ENCODE results near the gene TNFRSF25.

DNA sequence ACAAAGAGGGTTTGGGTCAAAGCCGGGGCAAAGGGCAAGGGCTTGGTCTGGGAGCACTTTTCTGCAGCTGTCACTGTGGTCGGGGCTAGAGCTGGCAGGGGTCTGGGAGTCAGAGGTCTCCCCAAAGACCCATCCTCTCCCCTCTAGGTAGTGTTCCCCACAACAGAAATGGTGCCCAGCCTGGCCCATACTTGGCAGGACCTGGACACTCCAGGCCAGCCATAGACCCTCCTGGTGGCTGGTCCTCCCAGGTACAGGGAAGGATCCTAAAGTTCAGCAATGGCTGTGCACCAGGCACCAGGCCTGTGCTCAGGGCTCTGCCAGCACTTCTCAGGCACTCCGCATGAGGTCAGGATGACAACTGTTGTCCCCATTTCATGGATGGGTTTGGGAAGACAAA lies 30.4 kb downstream of the TNFRSF25 start:
- TF ChIP-seq, protein P1, sequence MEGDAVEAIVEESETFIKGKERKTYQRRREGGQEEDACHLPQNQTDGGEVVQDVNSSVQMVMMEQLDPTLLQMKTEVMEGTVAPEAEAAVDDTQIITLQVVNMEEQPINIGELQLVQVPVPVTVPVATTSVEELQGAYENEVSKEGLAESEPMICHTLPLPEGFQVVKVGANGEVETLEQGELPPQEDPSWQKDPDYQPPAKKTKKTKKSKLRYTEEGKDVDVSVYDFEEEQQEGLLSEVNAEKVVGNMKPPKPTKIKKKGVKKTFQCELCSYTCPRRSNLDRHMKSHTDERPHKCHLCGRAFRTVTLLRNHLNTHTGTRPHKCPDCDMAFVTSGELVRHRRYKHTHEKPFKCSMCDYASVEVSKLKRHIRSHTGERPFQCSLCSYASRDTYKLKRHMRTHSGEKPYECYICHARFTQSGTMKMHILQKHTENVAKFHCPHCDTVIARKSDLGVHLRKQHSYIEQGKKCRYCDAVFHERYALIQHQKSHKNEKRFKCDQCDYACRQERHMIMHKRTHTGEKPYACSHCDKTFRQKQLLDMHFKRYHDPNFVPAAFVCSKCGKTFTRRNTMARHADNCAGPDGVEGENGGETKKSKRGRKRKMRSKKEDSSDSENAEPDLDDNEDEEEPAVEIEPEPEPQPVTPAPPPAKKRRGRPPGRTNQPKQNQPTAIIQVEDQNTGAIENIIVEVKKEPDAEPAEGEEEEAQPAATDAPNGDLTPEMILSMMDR (conservative IDR thresholded peaks at IDR 0.05 in 1 of 2, IDR thresholded peaks at IDR 0.05 in 1 of 2; ENCODE audit: low read depth in 1 of 2, low read length in 2 of 2), result no peak
- no peak for TF ChIP-seq EZH2 (IDR thresholded peaks at IDR 0.05; ENCODE audit: low read length, missing control alignments)

Data from fibroblast of lung (primary cell).